SK-N-MC (cell line): ENCODE data around the gene CXCR6.

Source experiments
- EZH2 ChIP-seq: fragments of 200-600 bp; sonication (generic); IDR thresholded peaks from one replicate; pipeline ENCODE4 v1.6.1; 2017; ENCODE audit warnings: antibody characterized with exemption
- FOXP2 ChIP-seq: optimal IDR thresholded peaks from 2 replicates; pipeline ENCODE3; 2011; ENCODE audit warnings: mild to moderate bottlenecking, moderate library complexity; ENCODE audit not compliant: insufficient read depth; ENCODE audit errors: extremely low read length, control extremely low read depth
- POLR2AphosphoS5 ChIP-seq: IDR thresholded peaks from 2 replicates; pipeline ENCODE4 v1.6.1; 2012; ENCODE audit warnings: mild to moderate bottlenecking, low read depth, low read length, borderline replicate concordance

DNA sequence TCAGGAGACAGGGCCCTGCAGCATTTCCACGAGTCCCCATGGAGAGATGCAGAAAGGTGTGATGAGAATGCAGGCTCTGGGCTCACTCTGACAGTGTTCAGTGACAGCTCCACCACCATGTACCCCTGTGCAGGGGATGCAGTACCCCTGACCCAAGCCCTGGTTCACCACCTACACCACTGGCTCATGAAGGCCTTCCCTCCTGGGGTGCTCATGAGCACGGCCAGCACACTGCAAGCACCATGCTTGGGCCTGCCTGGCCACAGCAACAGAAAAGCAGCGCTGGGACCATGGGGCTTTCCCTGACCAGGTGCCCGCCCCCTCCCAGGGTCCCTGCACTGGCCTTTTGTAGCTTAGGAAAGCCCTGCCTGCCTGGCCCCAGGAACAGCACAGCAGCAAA lies 6.2 kb downstream of the CXCR6 start:
- TF ChIP-seq EZH2 (no peak), POLR2AphosphoS5 (no peak), FOXP2 (no peak)
